Kidney (tissue), 14 donors: ENCODE data around the gene GPC2. TPM values are rescaled to one million over a fixed set of nuclear protein-coding genes. Genes with fewer than 3 reads are reported as not detected.
A peak's percentile ranks its signal among the peaks of the same experiment; 100 is the strongest.

Source experiments
- DNase-seq, 5 donors: peaks; one replicate each; pipeline ENCODE4 v3.0.0-alpha.2; 2013 to 2020
- FAIRE-seq: peaks from 2 replicates; lab custom pipeline; 2012; peaks lifted over from hg19 to GRCh38; lab: Jason Lieb, UNC
- H3K27ac ChIP-seq, 2 donors: one replicate each; pipeline ENCODE4 v1.7.0; 2013; ENCODE audit warnings: low read depth in 2 of 2, low read length in 2 of 2, inconsistent platforms in 1 of 2
- H3K27me3 ChIP-seq: one replicate; pipeline ENCODE4 v1.7.1; 2013; ENCODE audit warnings: low read length, inconsistent platforms; ENCODE audit not compliant: control insufficient read depth, insufficient read depth
- H3K36me3 ChIP-seq, 3 donors: one replicate each; pipeline versions ENCODE4 v1.7.0 to v1.7.1; 2013; ENCODE audit warnings: low read length in 3 of 3, control low read depth in 1 of 3, inconsistent platforms in 1 of 3; ENCODE audit not compliant: insufficient read depth in 3 of 3, control insufficient read depth in 2 of 3
- H3K4me1 ChIP-seq, 3 donors: one replicate each; pipeline versions ENCODE4 v1.7.0 to v1.7.1; 2013; ENCODE audit warnings: low read length in 3 of 3, inconsistent platforms in 1 of 3, low read depth in 1 of 3; ENCODE audit not compliant: control insufficient read depth in 2 of 3, insufficient read depth in 2 of 3
- H3K4me3 ChIP-seq, 3 donors: one replicate each; pipeline versions ENCODE4 v1.7.0 to v1.8.1; 2013; ENCODE audit warnings: low read length in 3 of 3, control low read depth in 1 of 3, inconsistent platforms in 1 of 3
- H3K9ac ChIP-seq, 3 donors: one replicate each; pipeline versions ENCODE4 v1.7.0 to v1.7.1; 2013; ENCODE audit warnings: low read length in 3 of 3, control low read depth in 1 of 3, inconsistent platforms in 1 of 3
- H3K9me3 ChIP-seq, 3 donors: one replicate each; pipeline versions ENCODE4 v1.7.0 to v1.7.1; 2013; ENCODE audit warnings: low read length in 3 of 3, control low read depth in 1 of 3, inconsistent platforms in 1 of 3; ENCODE audit not compliant: control insufficient read depth in 2 of 3, insufficient read depth in 1 of 3
- intact Hi-C: fragments of 100-400 bp; cut with DNase I; formaldehyde crosslinking; loops from one replicate; pipeline ENCODE4 v1.11.1; 2022
- polyA plus RNA-seq: library from polyadenylated mRNA; stranded (reverse); fragments of 350-450 nt; fragmentation: Illumina TruSeq; extraction: RNeasy Lipid Tissue Mini Kit (QIAGEN cat#74804); gene quantifications from one replicate; pipeline ENCODE4 v1.2.3, GENCODE V29; 2014; ENCODE audit warnings: low read depth, low replicate concordance; ENCODE audit not compliant: insufficient read depth
- total RNA-seq: library from RNA; stranded (reverse); fragmentation: NEBNext Ultra II Directional; extraction: Animal tissue kit (Norgen Biotek cat#: 25700); gene quantifications from one replicate; pipeline ENCODE4 v1.2.1, GENCODE V29; 2021
- TF ChIP-seq, protein P1 (sequence below): IDR thresholded peaks from 3 replicates; pipeline ENCODE4 v1.5.1; 2012; ENCODE audit warnings: mild to moderate bottlenecking, moderate library complexity, borderline replicate concordance; ENCODE audit not compliant: insufficient read depth; ENCODE audit errors: extremely low read depth
- donor health status: control.
- donor health status: control.
- donor health status: control.
- donor health status: control.
- donor health status: control.
- donor health status: DM: yes; HTN: yes; CAD: no.
- donor health status: Normal renal cell carcinoma (clear cell type).

GPC2 gene
- total and polyA plus RNA-seq, 2 donors from 2014 or later: 0.73 to 1.8 TPM

DNA sequence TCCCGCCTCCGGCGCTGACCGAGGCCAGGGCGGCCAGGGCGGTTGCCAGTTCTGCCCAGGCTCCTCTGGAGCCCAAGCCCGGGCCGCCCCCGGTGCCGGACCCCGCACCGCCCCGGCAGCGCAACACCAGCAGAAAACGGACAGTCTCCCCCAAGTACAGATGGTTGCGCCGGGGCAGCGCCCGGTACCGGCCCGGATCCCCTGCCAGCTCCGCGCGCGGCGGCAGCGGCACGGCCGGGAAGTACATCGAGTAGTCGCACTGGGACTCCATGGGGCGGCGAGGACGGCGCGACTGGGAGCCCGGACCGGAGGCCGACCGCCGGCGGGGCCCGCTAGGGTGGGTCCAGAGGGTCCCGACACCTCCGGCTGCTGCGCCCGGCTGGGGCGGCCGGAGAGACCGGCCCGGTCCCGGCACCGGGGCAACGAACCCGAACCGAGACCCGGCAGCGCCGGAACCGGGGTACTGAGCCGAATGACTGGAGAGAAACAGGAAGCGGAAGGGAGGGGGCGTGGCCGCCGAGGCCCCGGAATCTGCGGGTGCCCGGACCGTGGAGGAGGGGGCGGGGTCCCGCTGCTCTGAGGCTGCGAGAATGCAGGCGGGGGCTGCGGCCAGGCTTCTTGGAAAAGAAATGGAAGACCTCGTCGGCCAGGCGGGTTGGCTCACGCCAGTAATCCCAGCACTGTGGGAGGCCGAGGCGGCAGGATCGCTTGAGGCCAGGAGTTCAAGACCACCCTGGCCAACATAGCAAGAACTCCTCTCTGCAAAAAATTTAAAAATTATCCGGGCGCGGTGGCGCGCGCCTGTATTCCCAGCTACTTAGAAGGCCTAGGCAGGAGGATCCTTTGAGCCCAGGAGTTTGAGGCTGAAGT, 18.7 kb downstream of the GPC2 start, which contains the start of gene TRAPPC14:
TSS of gene TRAPPC14 (minus strand) at position 495 of the 870 bp plus-strand sequence. CDS start at position 271, 224 bp downstream.
- peak; percentile 96 to 97 (median 97) for DNase-seq
- Histone ChIP-seq H3K9ac (peak within 1 kb of the TSS; percentile 31 to 75 (median 61)), H3K4me3 (peak within 1 kb of the TSS; percentile 61 to 72 (median 71)), H3K9me3 (no peaks in the 10 kb centered on the region), H3K4me1 (peaks cover 0 to 8% (median 4%) of the 10 kb centered on the region in 3 donors), H3K27me3 (no peaks in the 10 kb centered on the region), H3K27ac (peak within 1 kb of the TSS; percentile 13 to 51), H3K36me3 (peaks cover 2 to 18% (median 3%) of the 10 kb centered on the region in 3 donors)
- FAIRE-seq: no peak
- TF ChIP-seq, protein P1, sequence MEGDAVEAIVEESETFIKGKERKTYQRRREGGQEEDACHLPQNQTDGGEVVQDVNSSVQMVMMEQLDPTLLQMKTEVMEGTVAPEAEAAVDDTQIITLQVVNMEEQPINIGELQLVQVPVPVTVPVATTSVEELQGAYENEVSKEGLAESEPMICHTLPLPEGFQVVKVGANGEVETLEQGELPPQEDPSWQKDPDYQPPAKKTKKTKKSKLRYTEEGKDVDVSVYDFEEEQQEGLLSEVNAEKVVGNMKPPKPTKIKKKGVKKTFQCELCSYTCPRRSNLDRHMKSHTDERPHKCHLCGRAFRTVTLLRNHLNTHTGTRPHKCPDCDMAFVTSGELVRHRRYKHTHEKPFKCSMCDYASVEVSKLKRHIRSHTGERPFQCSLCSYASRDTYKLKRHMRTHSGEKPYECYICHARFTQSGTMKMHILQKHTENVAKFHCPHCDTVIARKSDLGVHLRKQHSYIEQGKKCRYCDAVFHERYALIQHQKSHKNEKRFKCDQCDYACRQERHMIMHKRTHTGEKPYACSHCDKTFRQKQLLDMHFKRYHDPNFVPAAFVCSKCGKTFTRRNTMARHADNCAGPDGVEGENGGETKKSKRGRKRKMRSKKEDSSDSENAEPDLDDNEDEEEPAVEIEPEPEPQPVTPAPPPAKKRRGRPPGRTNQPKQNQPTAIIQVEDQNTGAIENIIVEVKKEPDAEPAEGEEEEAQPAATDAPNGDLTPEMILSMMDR: no peak
- intact Hi-C loops: no loop called here

DNA sequence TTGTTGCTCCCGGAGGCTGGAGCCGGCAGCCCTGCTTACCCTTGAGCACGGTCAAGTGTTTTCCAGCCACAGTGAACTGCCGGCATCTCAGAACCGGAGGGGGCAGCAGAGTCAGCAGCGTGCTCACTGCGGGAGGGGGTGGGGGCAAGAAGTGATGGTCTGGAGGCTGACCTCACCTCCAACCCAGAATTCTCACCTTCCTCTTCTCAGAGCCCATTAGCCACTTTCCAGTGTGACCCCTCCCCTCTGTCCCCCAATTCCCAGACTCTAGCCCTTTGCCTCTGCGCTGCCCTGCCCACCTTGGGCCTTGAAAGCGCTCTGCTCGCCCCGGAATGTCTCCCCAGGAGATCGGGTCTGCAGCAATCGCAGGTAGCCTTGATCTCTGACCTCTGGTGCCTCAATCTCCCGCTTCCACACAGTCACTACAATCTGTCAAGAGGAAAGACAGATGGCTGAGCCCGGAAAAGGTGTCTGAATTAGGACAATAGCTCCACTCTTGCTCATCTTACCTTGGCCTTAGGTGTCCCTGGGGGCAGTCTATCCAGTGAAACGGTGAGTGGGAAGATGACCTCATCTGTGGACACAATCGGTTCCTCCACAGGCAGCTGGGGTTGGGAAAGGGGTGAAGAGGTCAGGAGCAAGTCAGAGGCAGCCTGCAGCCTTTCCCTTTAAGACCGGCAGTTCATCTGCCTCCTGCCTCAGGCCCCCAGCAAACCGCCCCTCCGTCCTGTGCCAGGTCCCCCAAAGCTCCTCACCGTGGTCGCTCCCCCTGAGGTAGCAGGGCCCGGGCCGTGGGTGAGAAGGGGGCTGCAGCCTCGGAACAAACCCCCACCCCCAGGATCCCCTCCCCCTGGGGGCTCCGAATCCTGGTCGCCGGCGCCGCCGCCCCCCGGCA, 19.6 kb downstream of the GPC2 start:
- Histone ChIP-seq H3K27me3 (no peaks in the 10 kb centered on the region), H3K4me1 (peaks cover 0 to 8% (median 4%) of the 10 kb centered on the region in 3 donors), H3K4me3 (peak overlapping the region; percentile 25 to 71 (median 26)), H3K27ac (peak overlapping the region; percentile 13 to 51), H3K9ac (peak overlapping the region; percentile 7 to 61 (median 41)), H3K9me3 (no peaks in the 10 kb centered on the region), H3K36me3 (peaks cover 2 to 18% (median 3%) of the 10 kb centered on the region in 3 donors)
- DNase-seq: peak in 1 of 5 donors; percentile 69
- FAIRE-seq: no peak
- TF ChIP-seq, protein P1: peak; percentile 9
- intact Hi-C loops: no loop called here

DNA sequence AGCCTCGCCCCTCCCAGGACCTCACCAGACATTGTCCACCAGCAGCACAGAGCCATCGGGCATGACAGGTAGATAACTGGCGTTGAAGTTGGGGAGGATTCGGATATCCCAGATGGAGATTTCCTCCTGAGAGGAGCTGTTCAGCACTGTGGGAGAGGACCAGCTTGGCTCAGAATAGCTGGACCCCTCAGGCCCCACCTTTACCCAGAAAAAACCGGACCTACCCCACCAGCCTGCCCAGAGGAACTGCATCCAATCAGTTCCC, 20.2 kb downstream of the GPC2 start:
- H3K27me3 ChIP-seq: no peaks in the 10 kb centered on the region
- H3K4me1 ChIP-seq: peaks cover 0 to 8% (median 4%) of the 10 kb centered on the region in 3 donors
- FAIRE-seq (no peak), DNase-seq (no peak)
- TF ChIP-seq, protein P1: no peak
- H3K9ac ChIP-seq: peak overlapping the region in 1 of 3 donors; percentile 41
- intact Hi-C loops: no loop called here
- peaks cover 2 to 18% (median 3%) of the 10 kb centered on the region in 3 donors for H3K36me3 ChIP-seq
- no peak overlapping the region for H3K27ac ChIP-seq
- peak overlapping the region in 1 of 3 donors; percentile 71 for H3K4me3 ChIP-seq
- H3K9me3 ChIP-seq: no peaks in the 10 kb centered on the region
